ENCODE measurements around the gene EPB41L4B.
"Not testable (repeated sequence)": the region's sequence is repeated elsewhere in the genome, so short reads cannot be mapped to it uniquely, and the experiment has no call there.

Gene EPB41L4B

GRCh38 chr9:109320742-109321448 is at the start of gene EPB41L4B:
EPB41L4B (minus strand) TSS chr9:109321059; CDS start chr9:109320446, 613 bp downstream.
- H3K4me3 Mint-ChIP-seq: peak within 1 kb of the TSS; percentile 76
- H3K4me1 Mint-ChIP-seq: peaks cover 11% of the 10 kb centered on the region
- H3K36me3 Mint-ChIP-seq: no peaks in the 10 kb centered on the region
- no peaks in the 10 kb centered on the region for H3K9me3 Mint-ChIP-seq
- no peak within 1 kb of the TSS for H3K27ac Mint-ChIP-seq
- DNase-seq (ENCODE audit: low spot score in 2 of 2): peak; percentile 71 to 89
- ATAC-seq: peak; percentile 93

- no peaks in the 10 kb centered on the region for H3K36me3 Mint-ChIP-seq
- no peak overlapping the region for H3K27ac Mint-ChIP-seq
- no peak for DNase-seq (ENCODE audit: low spot score in 2 of 2)
- no peak overlapping the region for H3K4me3 Mint-ChIP-seq
- H3K9me3 Mint-ChIP-seq: no peaks in the 10 kb centered on the region
- H3K4me1 Mint-ChIP-seq: no peaks in the 10 kb centered on the region
- no peak for ATAC-seq
These were observed 48.4 kb upstream of the EPB41L4B start for GRCh38 chr9:109369285-109369684.

- H3K27ac Mint-ChIP-seq: no peak overlapping the region
- H3K4me1 Mint-ChIP-seq: no peaks in the 10 kb centered on the region
- H3K9me3 Mint-ChIP-seq: no peaks in the 10 kb centered on the region
- ATAC-seq: no peak
- no peak overlapping the region for H3K4me3 Mint-ChIP-seq
- no peaks in the 10 kb centered on the region for H3K36me3 Mint-ChIP-seq
- no peak for DNase-seq (ENCODE audit: low spot score in 2 of 2)
These were observed 39.9 kb upstream of the EPB41L4B start for GRCh38 chr9:109360771-109361170.

- H3K9me3 Mint-ChIP-seq; ATAC-seq; H3K36me3 Mint-ChIP-seq; H3K4me1 Mint-ChIP-seq; DNase-seq (ENCODE audit: low spot score in 2 of 2); H3K4me3 Mint-ChIP-seq; H3K27ac Mint-ChIP-seq: not testable (repeated sequence)
These were observed 38.2 kb upstream of the EPB41L4B start for GRCh38 chr9:109358968-109359603.

GRCh38 chr9:109355564-109356297 is 34.9 kb upstream of the EPB41L4B start:
- no peak for ATAC-seq
- H3K4me3 Mint-ChIP-seq: no peak overlapping the region
- H3K4me1 Mint-ChIP-seq: no peaks in the 10 kb centered on the region
- H3K36me3 Mint-ChIP-seq: no peaks in the 10 kb centered on the region
- DNase-seq (ENCODE audit: low spot score in 2 of 2): no peak
- peaks cover 2% of the 10 kb centered on the region for H3K9me3 Mint-ChIP-seq
- H3K27ac Mint-ChIP-seq: no peak overlapping the region

- Mint-ChIP-seq H3K9me3 (peaks cover 2% of the 10 kb centered on the region), H3K36me3 (no peaks in the 10 kb centered on the region), H3K4me1 (no peaks in the 10 kb centered on the region), H3K4me3 (no peak overlapping the region), H3K27ac (no peak overlapping the region)
- no peak for ATAC-seq
- no peak for DNase-seq (ENCODE audit: low spot score in 2 of 2)
These were observed 33.3 kb upstream of the EPB41L4B start for GRCh38 chr9:109354190-109354589.

GRCh38 chr9:109351032-109351431 is 30.2 kb upstream of the EPB41L4B start:
- no peak overlapping the region for H3K4me3 Mint-ChIP-seq
- no peaks in the 10 kb centered on the region for H3K4me1 Mint-ChIP-seq
- no peak overlapping the region for H3K27ac Mint-ChIP-seq
- H3K36me3 Mint-ChIP-seq: no peaks in the 10 kb centered on the region
- no peak for DNase-seq (ENCODE audit: low spot score in 2 of 2)
- ATAC-seq: no peak
- H3K9me3 Mint-ChIP-seq: peaks cover 2% of the 10 kb centered on the region

GRCh38 chr9:109349421-109349846 is 28.6 kb upstream of the EPB41L4B start:
- peaks cover under 1% of the 10 kb centered on the region for H3K9me3 Mint-ChIP-seq
- no peak for ATAC-seq
- no peak for DNase-seq (ENCODE audit: low spot score in 2 of 2)
- H3K27ac Mint-ChIP-seq: no peak overlapping the region
- no peaks in the 10 kb centered on the region for H3K4me1 Mint-ChIP-seq
- H3K36me3 Mint-ChIP-seq: no peaks in the 10 kb centered on the region
- no peak overlapping the region for H3K4me3 Mint-ChIP-seq

GRCh38 chr9:109346904-109347303 is 26.0 kb upstream of the EPB41L4B start:
- Mint-ChIP-seq H3K4me1 (no peaks in the 10 kb centered on the region), H3K9me3 (no peaks in the 10 kb centered on the region), H3K4me3 (no peak overlapping the region), H3K36me3 (no peaks in the 10 kb centered on the region), H3K27ac (no peak overlapping the region)
- ATAC-seq: no peak
- DNase-seq (ENCODE audit: low spot score in 2 of 2): no peak

- H3K27ac Mint-ChIP-seq: no peak overlapping the region
- H3K4me3 Mint-ChIP-seq: no peak overlapping the region
- no peaks in the 10 kb centered on the region for H3K9me3 Mint-ChIP-seq
- H3K4me1 Mint-ChIP-seq: no peaks in the 10 kb centered on the region
- no peaks in the 10 kb centered on the region for H3K36me3 Mint-ChIP-seq
- DNase-seq (ENCODE audit: low spot score in 2 of 2) (no peak), ATAC-seq (no peak)
These were observed 24.0 kb upstream of the EPB41L4B start for GRCh38 chr9:109344866-109345265.

GRCh38 chr9:109342878-109343277 is 22.0 kb upstream of the EPB41L4B start:
- no peak overlapping the region for H3K27ac Mint-ChIP-seq
- H3K4me3 Mint-ChIP-seq: no peak overlapping the region
- H3K4me1 Mint-ChIP-seq: no peaks in the 10 kb centered on the region
- no peaks in the 10 kb centered on the region for H3K36me3 Mint-ChIP-seq
- DNase-seq (ENCODE audit: low spot score in 2 of 2) (no peak), ATAC-seq (no peak)
- H3K9me3 Mint-ChIP-seq: no peaks in the 10 kb centered on the region

GRCh38 chr9:109341561-109341960 is 20.7 kb upstream of the EPB41L4B start:
- ATAC-seq: no peak
- H3K27ac Mint-ChIP-seq: no peak overlapping the region

GRCh38 chr9:109340979-109341378 is 20.1 kb upstream of the EPB41L4B start:
- not testable (repeated sequence) for H3K36me3 Mint-ChIP-seq, H3K4me1 Mint-ChIP-seq

More at GRCh38 chr9:109341561-109341960, 20.7 kb upstream of the EPB41L4B start:
- no peaks in the 10 kb centered on the region for H3K36me3 Mint-ChIP-seq
- H3K4me1 Mint-ChIP-seq: no peaks in the 10 kb centered on the region
- DNase-seq (ENCODE audit: low spot score in 2 of 2): no peak
- no peaks in the 10 kb centered on the region for H3K9me3 Mint-ChIP-seq
- H3K4me3 Mint-ChIP-seq: no peak overlapping the region

GRCh38 chr9:109336409-109336808 is 15.6 kb upstream of the EPB41L4B start:
- DNase-seq (ENCODE audit: low spot score in 2 of 2): no peak

More at GRCh38 chr9:109340979-109341378, 20.1 kb upstream of the EPB41L4B start:
- not testable (repeated sequence) for ATAC-seq; H3K4me3 Mint-ChIP-seq; DNase-seq (ENCODE audit: low spot score in 2 of 2); H3K9me3 Mint-ChIP-seq; H3K27ac Mint-ChIP-seq

GRCh38 chr9:109335929-109336328 is 15.1 kb upstream of the EPB41L4B start:
- Mint-ChIP-seq H3K4me3 (no peak overlapping the region), H3K9me3 (no peaks in the 10 kb centered on the region), H3K27ac (no peak overlapping the region), H3K4me1 (no peaks in the 10 kb centered on the region), H3K36me3 (no peaks in the 10 kb centered on the region)
- DNase-seq (ENCODE audit: low spot score in 2 of 2): no peak
- ATAC-seq: no peak

More at GRCh38 chr9:109336409-109336808, 15.6 kb upstream of the EPB41L4B start:
- H3K9me3 Mint-ChIP-seq: no peaks in the 10 kb centered on the region
- no peak overlapping the region for H3K27ac Mint-ChIP-seq
- H3K36me3 Mint-ChIP-seq: no peaks in the 10 kb centered on the region
- no peak for ATAC-seq
- no peaks in the 10 kb centered on the region for H3K4me1 Mint-ChIP-seq
- H3K4me3 Mint-ChIP-seq: no peak overlapping the region
